Left lung (tissue), 10 donors: ENCODE data around the gene CSNK1A1. TPM values are rescaled to one million over a fixed set of nuclear protein-coding genes. Genes with fewer than 3 reads are reported as not detected.
A peak's percentile ranks its signal among the peaks of the same experiment; 100 is the strongest.

Source experiments
- ATAC-seq: fragments of 200-7000 bp; cut with Tn5 transposase; one replicate; pipeline ENCODE4 v1.9.1; 2020; ENCODE audit warnings: moderate library complexity
- DNase-seq, 4 donors: peaks; one replicate each; pipeline ENCODE4 v3.0.0-alpha.2; 2013 to 2020
- H3K27ac ChIP-seq, 2 donors: fragments of 200-600 bp; sonication (generic) in 1 of 2; one replicate each; pipeline versions ENCODE4 v1.5.0 to v1.8.0; 2020 to 2021
- H3K27me3 ChIP-seq, 2 donors: fragments of 200-600 bp; sonication (generic) in 1 of 2; one replicate each; pipeline versions ENCODE4 v1.5.0 to v1.8.0; 2020 to 2021
- H3K36me3 ChIP-seq, 2 donors: fragments of 200-600 bp; sonication (generic) in 1 of 2; one replicate each; pipeline versions ENCODE4 v1.5.0 to v1.8.0; 2020 to 2021
- H3K4me1 ChIP-seq, 2 donors: fragments of 200-600 bp; one replicate each; pipeline ENCODE4 v1.8.0; 2021
- H3K4me3 ChIP-seq, 2 donors: fragments of 200-600 bp; sonication (generic) in 1 of 2; one replicate each; pipeline versions ENCODE4 v1.5.0 to v1.8.0; 2020 to 2021; ENCODE audit warnings: mild to moderate bottlenecking in 1 of 2
- H3K9me3 ChIP-seq, 2 donors: fragments of 200-600 bp; sonication (generic) in 1 of 2; one replicate each; pipeline versions ENCODE4 v1.5.0 to v1.8.0; 2020 to 2021
- intact Hi-C, 2 donors: fragments of 100-400 bp; cut with DNase I; formaldehyde crosslinking; loops; one replicate each; pipeline versions ENCODE4 v1.11.2 to v1.14.2; 2022
- polyA plus RNA-seq, 6 donors: library from polyadenylated mRNA; unstranded; fragments of 120-200 nt; gene quantifications; one replicate each; pipeline ENCODE4 v1.2.1, GENCODE V29; 2013; ENCODE audit not compliant: insufficient read length in 6 of 6
- total RNA-seq, 2 donors: library from RNA; stranded (reverse); fragmentation: NEBNext Ultra II Directional; extraction: Animal tissue kit (Norgen Biotek cat#: 25700); gene quantifications; one replicate each; pipeline ENCODE4 v1.2.1, GENCODE V29; 2021
- TF ChIP-seq, protein P1 (sequence below), 2 donors: fragments of 200-600 bp; sonication (generic) in 1 of 2; IDR thresholded peaks; one replicate each; pipeline versions ENCODE4 v1.5.0 to v1.8.0; 2021; ENCODE audit warnings: antibody characterized with exemption in 2 of 2
- donor health status: DM: no; HTN: yes; CAD: no.
- donor health status: DM: no; HTN: no; CAD: no.

The CSNK1A1 gene
- total and polyA plus RNA-seq, 8 donors = 196 to 218 (median 205) TPM

- TF ChIP-seq, protein P1, sequence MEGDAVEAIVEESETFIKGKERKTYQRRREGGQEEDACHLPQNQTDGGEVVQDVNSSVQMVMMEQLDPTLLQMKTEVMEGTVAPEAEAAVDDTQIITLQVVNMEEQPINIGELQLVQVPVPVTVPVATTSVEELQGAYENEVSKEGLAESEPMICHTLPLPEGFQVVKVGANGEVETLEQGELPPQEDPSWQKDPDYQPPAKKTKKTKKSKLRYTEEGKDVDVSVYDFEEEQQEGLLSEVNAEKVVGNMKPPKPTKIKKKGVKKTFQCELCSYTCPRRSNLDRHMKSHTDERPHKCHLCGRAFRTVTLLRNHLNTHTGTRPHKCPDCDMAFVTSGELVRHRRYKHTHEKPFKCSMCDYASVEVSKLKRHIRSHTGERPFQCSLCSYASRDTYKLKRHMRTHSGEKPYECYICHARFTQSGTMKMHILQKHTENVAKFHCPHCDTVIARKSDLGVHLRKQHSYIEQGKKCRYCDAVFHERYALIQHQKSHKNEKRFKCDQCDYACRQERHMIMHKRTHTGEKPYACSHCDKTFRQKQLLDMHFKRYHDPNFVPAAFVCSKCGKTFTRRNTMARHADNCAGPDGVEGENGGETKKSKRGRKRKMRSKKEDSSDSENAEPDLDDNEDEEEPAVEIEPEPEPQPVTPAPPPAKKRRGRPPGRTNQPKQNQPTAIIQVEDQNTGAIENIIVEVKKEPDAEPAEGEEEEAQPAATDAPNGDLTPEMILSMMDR (IDR thresholded peaks at IDR 0.05) = no peak
- no peaks in the 10 kb centered on the region for H3K36me3 ChIP-seq
- no peaks in the 10 kb centered on the region for H3K27me3 ChIP-seq
- no peaks in the 10 kb centered on the region for H3K9me3 ChIP-seq
- H3K4me3 ChIP-seq = no peak overlapping the region
- DNase-seq = no peak
- no peak for ATAC-seq
- H3K4me1 ChIP-seq = peaks cover 4 to 9% of the 10 kb centered on the region in 2 donors
- H3K27ac ChIP-seq = no peak overlapping the region
- intact Hi-C loops = no loop called here
These were observed 91.3 kb downstream of the CSNK1A1 start for GRCh38 chr5:149459891-149460290.

DNA sequence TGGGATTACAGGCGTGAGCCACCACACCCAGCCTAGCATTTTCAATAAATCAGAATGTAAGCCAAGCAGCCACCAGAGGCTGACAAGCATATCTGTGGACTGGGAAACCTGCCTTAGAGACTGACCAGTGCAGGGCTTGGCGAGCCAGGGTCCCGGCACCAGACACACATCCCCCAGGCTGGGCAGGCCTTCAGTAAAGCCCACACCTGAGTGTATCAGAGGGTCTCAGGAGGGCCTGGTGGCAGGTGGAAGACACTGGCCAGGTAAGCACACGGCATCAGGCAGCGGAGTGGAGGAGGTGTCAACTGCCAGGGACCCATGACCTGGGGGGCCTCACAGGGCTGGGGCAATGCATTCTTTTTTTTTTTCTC is 93.9 kb downstream of the CSNK1A1 start:
- no peaks in the 10 kb centered on the region for H3K9me3 ChIP-seq
- peaks cover 3 to 9% of the 10 kb centered on the region in 2 donors for H3K4me1 ChIP-seq
- no peaks in the 10 kb centered on the region for H3K27me3 ChIP-seq
- intact Hi-C loops = no loop called here
- H3K4me3 ChIP-seq = no peak overlapping the region
- peak overlapping the region in 1 of 2 donors; percentile 45 for H3K27ac ChIP-seq
- TF ChIP-seq, protein P1 (IDR thresholded peaks at IDR 0.05) = no peak
- ATAC-seq (no peak), DNase-seq (no peak)
- H3K36me3 ChIP-seq = no peaks in the 10 kb centered on the region

DNA sequence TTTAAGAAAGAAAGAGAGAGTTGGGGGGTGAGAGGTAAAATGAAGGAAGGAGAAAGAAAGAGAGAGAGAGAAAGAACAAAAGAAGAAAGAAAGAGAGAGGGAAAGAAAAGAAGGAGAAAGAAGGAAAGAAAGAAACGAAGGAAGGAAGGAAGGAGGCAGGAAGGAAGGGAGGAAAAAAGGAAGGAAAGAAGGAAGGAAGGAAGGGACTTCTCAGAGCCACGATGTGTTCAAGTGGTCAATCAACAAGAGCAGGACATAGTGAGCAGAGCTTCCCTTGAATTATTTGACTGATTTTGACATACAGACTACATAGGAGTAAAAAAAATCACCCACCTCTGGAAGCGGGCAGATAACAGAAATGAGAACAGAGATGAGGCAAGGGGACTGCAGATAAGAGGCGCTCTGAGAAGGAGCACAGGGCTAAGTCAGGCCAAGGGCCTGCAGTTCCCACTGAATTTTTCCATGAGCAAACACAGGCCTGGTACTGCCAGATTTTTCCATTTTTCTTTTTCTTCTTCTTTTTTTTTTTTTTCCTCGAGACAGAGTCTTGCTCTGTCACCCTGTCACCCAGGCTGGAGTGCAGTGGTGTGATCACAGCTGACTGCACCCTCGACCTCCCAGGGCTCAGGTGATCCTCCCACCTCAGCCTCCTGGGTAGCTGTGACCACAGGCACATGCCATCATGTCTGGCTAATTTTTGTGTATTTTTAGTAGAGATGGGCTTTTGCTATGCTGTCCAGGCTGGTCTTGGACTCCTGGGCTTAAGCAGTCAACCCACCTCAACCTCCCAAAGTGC is 94.4 kb downstream of the CSNK1A1 start:
- H3K27me3 ChIP-seq = no peaks in the 10 kb centered on the region
- TF ChIP-seq, protein P1 (IDR thresholded peaks at IDR 0.05) = no peak
- no peaks in the 10 kb centered on the region for H3K9me3 ChIP-seq
- no peak for DNase-seq
- peaks cover 9 to 15% of the 10 kb centered on the region in 2 donors for H3K4me1 ChIP-seq
- H3K36me3 ChIP-seq = no peaks in the 10 kb centered on the region
- intact Hi-C loops = no loop called here
- no peak overlapping the region for H3K4me3 ChIP-seq
- ATAC-seq = peak; percentile 5
- H3K27ac ChIP-seq = peak overlapping the region; percentile 45 to 59

- Histone ChIP-seq H3K27me3 (no peaks in the 10 kb centered on the region), H3K4me3 (no peak overlapping the region), H3K4me1 (peaks cover 13 to 24% of the 10 kb centered on the region in 2 donors), H3K9me3 (no peaks in the 10 kb centered on the region), H3K36me3 (no peaks in the 10 kb centered on the region), H3K27ac (peak overlapping the region; percentile 45 to 59)
- intact Hi-C loops = no loop called here
- DNase-seq = no peak
- TF ChIP-seq, protein P1 (IDR thresholded peaks at IDR 0.05) = no peak
- peak; percentile 5 for ATAC-seq
These were observed 95.3 kb downstream of the CSNK1A1 start for GRCh38 chr5:149455889-149456409.

DNA sequence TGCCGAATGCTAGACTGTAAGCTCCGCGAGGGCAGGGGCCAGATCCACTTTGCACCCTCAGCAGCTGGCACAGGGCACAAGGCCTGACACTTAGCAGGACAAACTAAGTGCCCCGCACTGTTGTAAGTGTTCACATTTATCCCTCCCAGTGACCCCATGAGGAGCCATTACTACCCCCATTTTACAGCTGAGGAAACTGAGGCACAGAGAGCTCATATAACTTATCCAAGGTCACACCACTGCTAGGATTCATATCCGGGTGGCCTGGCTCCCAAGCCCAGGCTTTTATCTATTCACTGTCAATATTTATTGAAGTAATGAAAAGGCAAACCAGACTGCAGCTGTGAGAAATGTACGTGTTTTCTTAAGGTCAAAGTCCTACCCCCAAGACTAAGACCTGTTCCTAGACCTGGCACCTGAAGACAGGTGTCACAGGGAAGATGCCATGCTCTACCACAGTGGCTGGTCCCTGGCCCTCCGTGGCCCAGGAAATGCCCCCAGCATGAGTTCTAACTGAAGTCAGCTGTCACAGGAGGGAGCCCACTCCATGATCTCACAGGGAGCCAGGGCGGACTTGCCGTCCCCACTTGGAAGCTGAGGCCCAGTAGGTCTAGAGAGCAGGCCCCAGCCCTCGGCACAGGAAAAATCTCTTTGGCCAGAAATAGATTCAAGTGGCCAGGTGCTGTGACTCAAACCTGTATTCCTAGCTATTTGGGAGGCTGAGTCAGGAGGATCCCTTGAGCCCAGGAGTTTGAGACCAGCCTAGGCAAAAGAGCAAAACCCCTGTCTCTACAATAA is 97.4 kb downstream of the CSNK1A1 start:
- intact Hi-C loops = no loop called here
- TF ChIP-seq, protein P1 (IDR thresholded peaks at IDR 0.05) = no peak
- Histone ChIP-seq H3K27me3 (no peaks in the 10 kb centered on the region), H3K9me3 (no peaks in the 10 kb centered on the region), H3K4me3 (no peak overlapping the region), H3K4me1 (peaks cover 26 to 38% of the 10 kb centered on the region in 2 donors), H3K36me3 (no peaks in the 10 kb centered on the region), H3K27ac (peak overlapping the region; percentile 80 to 84)
- ATAC-seq (no peak), DNase-seq (no peak)
